Astrocyte (in vitro differentiated cells and primary cell): ENCODE measurements around the gene TRAP1. TPM values are rescaled to one million over a fixed set of nuclear protein-coding genes. Genes with fewer than 3 reads are reported as not detected.
A peak's percentile ranks its signal among the peaks of the same experiment; 100 is the strongest.

ENCODE experiments used
- DNase-seq: peaks from one replicate; pipeline ENCODE4 v3.0.0-alpha.2; 2010; ENCODE audit warnings: low read depth
- FAIRE-seq: peaks from 2 replicates; lab custom pipeline; 2011; peaks lifted over from hg19 to GRCh38; lab: Jason Lieb, UNC
- H2AFZ ChIP-seq: 2 replicates; pipeline ENCODE4 v1.6.0; 2012; ENCODE audit warnings: low read depth, low read length, inconsistent platforms
- H3K27ac ChIP-seq: 2 replicates; pipeline ENCODE4 v1.5.1; 2011; ENCODE audit warnings: low read depth, low read length, inconsistent platforms
- H3K27me3 ChIP-seq: 2 replicates; pipeline ENCODE4 v1.6.0; 2011; ENCODE audit warnings: low read length, inconsistent platforms; ENCODE audit not compliant: insufficient read depth
- H3K36me3 ChIP-seq: 2 replicates; pipeline ENCODE4 v1.5.1; 2011; ENCODE audit warnings: low read length, inconsistent platforms; ENCODE audit not compliant: insufficient read depth
- H3K4me1 ChIP-seq: 2 replicates; pipeline ENCODE4 v1.5.1; 2011; ENCODE audit warnings: low read length, inconsistent platforms; ENCODE audit not compliant: insufficient read depth
- H3K4me2 ChIP-seq: 2 replicates; pipeline ENCODE4 v1.6.0; 2012; ENCODE audit warnings: low read length, inconsistent platforms
- H3K4me3 ChIP-seq: 2 replicates; pipeline ENCODE4 v1.5.1; 2011; ENCODE audit warnings: low read depth, mild to moderate bottlenecking, low read length, inconsistent platforms; ENCODE audit not compliant: insufficient read depth
- H3K79me2 ChIP-seq: 2 replicates; pipeline ENCODE4 v1.6.0; 2012; ENCODE audit warnings: mild to moderate bottlenecking, low read length, inconsistent platforms; ENCODE audit not compliant: insufficient read depth
- H3K9ac ChIP-seq: 2 replicates; pipeline ENCODE4 v1.6.0; 2012; ENCODE audit warnings: mild to moderate bottlenecking, low read length, inconsistent platforms
- H3K9me3 ChIP-seq: 2 replicates; pipeline ENCODE4 v1.5.1; 2012; ENCODE audit warnings: low read depth, mild to moderate bottlenecking, low read length, inconsistent platforms; ENCODE audit not compliant: insufficient read depth
- H4K20me1 ChIP-seq: 2 replicates; pipeline ENCODE4 v1.6.0; 2012; ENCODE audit warnings: low read length, inconsistent platforms; ENCODE audit not compliant: insufficient read depth
- H3K27ac Mint-ChIP-seq: one replicate; pipeline ENCODE4 v1.8.0; 2021; ENCODE audit warnings: mild to moderate bottlenecking, mixed read lengths; ENCODE audit not compliant: unreplicated experiment
- H3K27me3 Mint-ChIP-seq: one replicate; pipeline ENCODE4 v1.8.0; 2021; ENCODE audit warnings: low read depth, mixed read lengths; ENCODE audit not compliant: unreplicated experiment
- H3K36me3 Mint-ChIP-seq: one replicate; pipeline ENCODE4 v1.8.0; 2021; ENCODE audit warnings: low read depth, mixed read lengths; ENCODE audit not compliant: unreplicated experiment
- H3K4me1 Mint-ChIP-seq: one replicate; pipeline ENCODE4 v1.8.0; 2021; ENCODE audit warnings: low read depth, mixed read lengths; ENCODE audit not compliant: unreplicated experiment
- H3K4me3 Mint-ChIP-seq: one replicate; pipeline ENCODE4 v1.8.0; 2021; ENCODE audit warnings: mild to moderate bottlenecking, moderate library complexity, mixed read lengths; ENCODE audit not compliant: unreplicated experiment
- H3K9me3 Mint-ChIP-seq: one replicate; pipeline ENCODE4 v1.8.0; 2021; ENCODE audit warnings: mild to moderate bottlenecking, mixed read lengths; ENCODE audit not compliant: unreplicated experiment
- CTCF ChIP-seq: IDR thresholded peaks from 2 replicates; pipeline ENCODE4 v1.5.1; 2011; ENCODE audit warnings: low read depth, mild to moderate bottlenecking, inconsistent platforms, low read length, moderate library complexity; ENCODE audit not compliant: insufficient read depth
- EZH2 ChIP-seq: IDR thresholded peaks from 2 replicates; pipeline ENCODE4 v1.6.1; 2012; ENCODE audit warnings: mild to moderate bottlenecking, low read length, inconsistent platforms; ENCODE audit not compliant: insufficient read depth
- total RNA-seq: library from RNA; stranded (reverse); gene quantifications from 2 replicates; pipeline ENCODE4 v1.2.1, GENCODE V29; 2021

TRAP1 gene
- total RNA-seq, 1 donor from 2014 or later: 63.3 TPM

- peaks cover 21% of the 10 kb centered on the region for H3K36me3 Mint-ChIP-seq
Observed at GRCh38 chr16:3730161-3731125, 13.1 kb upstream of the TRAP1 start.

GRCh38 chr16:3729161-3730112, 12.1 kb upstream of the TRAP1 start:
- FAIRE-seq: no peak
- Histone ChIP-seq H2AFZ (no peak overlapping the region), H3K9me3 (no peaks in the 10 kb centered on the region), H3K4me2 (no peak overlapping the region), H3K9ac (no peak overlapping the region), H3K36me3 (peaks cover 14% of the 10 kb centered on the region), H3K27me3 (no peaks in the 10 kb centered on the region), H3K79me2 (peaks cover 4% of the 10 kb centered on the region), H3K27ac (no peak overlapping the region), H4K20me1 (peaks cover 38% of the 10 kb centered on the region), H3K4me1 (no peaks in the 10 kb centered on the region), H3K4me3 (no peak overlapping the region)
- Mint-ChIP-seq H3K36me3 (peaks cover 18% of the 10 kb centered on the region), H3K27ac (no peak overlapping the region), H3K27me3 (no peaks in the 10 kb centered on the region), H3K4me1 (no peaks in the 10 kb centered on the region), H3K4me3 (no peak overlapping the region), H3K9me3 (no peaks in the 10 kb centered on the region)
- DNase-seq: no peak
- TF ChIP-seq CTCF (no peak), EZH2 (no peak)

More at GRCh38 chr16:3730161-3731125, 13.1 kb upstream of the TRAP1 start:
- H3K36me3 ChIP-seq: peaks cover 20% of the 10 kb centered on the region
- H3K4me2 ChIP-seq: no peak overlapping the region
- peaks cover 38% of the 10 kb centered on the region for H4K20me1 ChIP-seq
- H3K9me3 ChIP-seq: no peaks in the 10 kb centered on the region
- TF ChIP-seq CTCF (no peak), EZH2 (no peak)
- no peak overlapping the region for H3K4me3 ChIP-seq
- no peaks in the 10 kb centered on the region for H3K27me3 ChIP-seq
- Mint-ChIP-seq H3K27me3 (no peaks in the 10 kb centered on the region), H3K4me1 (no peaks in the 10 kb centered on the region), H3K27ac (peak overlapping the region; percentile 59), H3K4me3 (no peak overlapping the region), H3K9me3 (no peaks in the 10 kb centered on the region)
- FAIRE-seq: no peak
- no peak overlapping the region for H3K9ac ChIP-seq
- H3K4me1 ChIP-seq: no peaks in the 10 kb centered on the region
- DNase-seq: no peak
- no peak overlapping the region for H3K27ac ChIP-seq
- no peak overlapping the region for H2AFZ ChIP-seq
- peaks cover 4% of the 10 kb centered on the region for H3K79me2 ChIP-seq
